Measurements from ENCODE around the gene WDR33. TPM values are rescaled to one million over a fixed set of nuclear protein-coding genes. Genes with fewer than 3 reads are reported as not detected.

The WDR33 gene
- total and polyA plus RNA-seq, 2 of the 4 experiments (the other 2 are of a cell fraction): 19.6 to 41.2 TPM

- POLR2A ChIA-PET (ENCODE audit: unreplicated experiment): no interaction called here
- in situ Hi-C loops (cut with MboI; ENCODE audit: low sequenced_read_pairs): no loop called here
- 94% methylated on average over 8 of the region's 10 CpGs; no CpG with 5 or more reads in 1 of the 2 experiments for WGBS, 2 experiments (ENCODE audit: extremely low coverage in 2 of 2, insufficient read length in 1 of 2)
Measured at GRCh38 chr2:127660291-127660578, 150.7 kb downstream of the WDR33 start.

More at GRCh38 chr2:127660291-127660578, 150.7 kb downstream of the WDR33 start:
- BruUV-seq (replicated peaks): no TSS peak
- Histone ChIP-seq H2BK5ac (ENCODE audit: low read depth, low read length, poor library complexity, severe bottlenecking) (no peak overlapping the region), H3K9ac (ENCODE audit: low read depth, low read length) (no peak overlapping the region), H3K18ac (ENCODE audit: low read depth, low read length) (no peak overlapping the region), H2AK5ac (ENCODE audit: low read depth, low read length) (no peak overlapping the region), H3K56ac (ENCODE audit: extremely low read depth, insufficient read depth, low read length) (no peak overlapping the region), H4K20me1 (ENCODE audit: insufficient read depth, low read length) (peaks cover 80% of the 10 kb centered on the region), H3K36me3 (ENCODE audit: control insufficient read depth, insufficient read depth, low read length) (peaks cover 11% of the 10 kb centered on the region), H3K79me1 (ENCODE audit: low read depth in 1 of 2, low read length in 2 of 2) (peaks cover 21 to 70% of the 10 kb centered on the region in 2 experiments), H4K8ac (ENCODE audit: low read depth in 2 of 2, low read length in 2 of 2) (no peak overlapping the region), H3K4me3 (ENCODE audit: insufficient read depth, low read depth, low read length) (no peak overlapping the region), H2BK15ac (ENCODE audit: low read depth, low read length) (no peak overlapping the region), H3K27ac (ENCODE audit: insufficient read depth, low read length) (no peak overlapping the region), H3K4me1 (ENCODE audit: control insufficient read depth, insufficient read depth, low read length) (peaks cover 14% of the 10 kb centered on the region), H2AK9ac (replicated peaks; ENCODE audit: low read depth, low read length, poor library complexity) (no peak overlapping the region), H3K27me3 (ENCODE audit: control insufficient read depth, insufficient read depth, low read length) (no peaks in the 10 kb centered on the region), H2BK120ac (ENCODE audit: low read depth, low read length) (no peak overlapping the region), H3K9me3 (ENCODE audit: control insufficient read depth, insufficient read depth, low read length) (peaks cover 2% of the 10 kb centered on the region; the same call in 1 of the 2 replicates), H4K91ac (ENCODE audit: insufficient read depth, low read depth, low read length) (no peak overlapping the region), H4K5ac (ENCODE audit: low read depth, low read length) (no peak overlapping the region), H2AFZ (replicated peaks; ENCODE audit: low read length, poor library complexity) (no peak overlapping the region), H3K4ac (ENCODE audit: low read depth, low read length) (no peak overlapping the region), H2BK20ac (ENCODE audit: low read depth, low read length) (no peak overlapping the region), H3K9me1 (ENCODE audit: insufficient read depth, low read length) (peaks cover 28% of the 10 kb centered on the region), H3K4me2 (ENCODE audit: low read depth, low read length) (no peak overlapping the region), H3K14ac (replicated peaks; ENCODE audit: low read depth, low read length) (no peak overlapping the region), H3K23ac (ENCODE audit: low read depth, low read length) (no peak overlapping the region)
- ATAC-seq (ENCODE audit: low read depth): no peak
- CTCF ChIA-PET: no interaction called here
- no peak for DNase-seq
- dilution Hi-C loops (cut with HindIII; ENCODE audit: low sequenced_read_pairs, unreplicated experiment): no loop called here
- intact Hi-C loops (cut with micrococcal nuclease): no loop called here
- no peak for TF ChIP-seq MAFK (IDR thresholded peaks at IDR 0.05; ENCODE audit: low read depth, low read length)
- TF ChIP-seq USF2 (IDR thresholded peaks at IDR 0.05; ENCODE audit: low read depth, low read length): no peak
- TF ChIP-seq MAZ (IDR thresholded peaks at IDR 0.05; ENCODE audit: borderline replicate concordance, low read depth, low read length): no peak
